Vagina (tissue), 2 donors: ENCODE results near the gene SPON1.

Experiments
- POLR2AphosphoS5 ChIP-seq, 2 donors: sonication (generic); formaldehyde crosslinking; IDR thresholded peaks; one replicate each; pipeline ENCODE4 v1.9.0; 2017; ENCODE audit warnings: antibody characterized with exemption in 2 of 2, mild to moderate bottlenecking in 2 of 2, low read depth in 1 of 2; ENCODE audit not compliant: insufficient read depth in 1 of 2
- TF ChIP-seq, protein P1 (sequence below), 3 experiments: fragments of 450-650 bp in 2 of 3; fragments of 200-600 bp in 1 of 3; sonication (generic) in 1 of 3; IDR thresholded peaks; one replicate each; pipeline ENCODE4 v1.5.1; 2017 to 2019; ENCODE audit warnings: antibody characterized with exemption in 3 of 3, mild to moderate bottlenecking in 2 of 3, moderate library complexity in 2 of 3

DNA sequence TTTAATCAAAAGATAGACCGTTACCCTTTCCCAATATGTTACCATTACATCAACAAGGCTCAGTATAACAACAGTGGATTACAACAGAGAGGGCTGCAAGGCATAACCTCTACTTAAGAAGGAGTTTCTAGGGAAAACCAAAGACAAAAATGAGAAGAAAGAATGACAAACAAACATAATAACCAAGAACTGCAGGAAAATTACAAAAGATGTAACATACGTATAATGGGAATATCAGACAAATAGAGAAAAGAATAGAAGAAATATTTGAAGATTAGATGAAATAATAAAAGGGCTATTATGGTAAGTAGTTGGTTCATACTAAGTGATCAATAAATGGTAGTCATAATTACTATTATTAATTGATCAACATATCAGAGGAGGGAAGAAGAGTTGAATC is 39.1 kb downstream of the SPON1 start:
- TF ChIP-seq POLR2AphosphoS5 (IDR thresholded peaks at IDR 0.05; ENCODE audit: insufficient read depth in 1 of 2, low read depth in 1 of 2) = no peak
- TF ChIP-seq, protein P1, sequence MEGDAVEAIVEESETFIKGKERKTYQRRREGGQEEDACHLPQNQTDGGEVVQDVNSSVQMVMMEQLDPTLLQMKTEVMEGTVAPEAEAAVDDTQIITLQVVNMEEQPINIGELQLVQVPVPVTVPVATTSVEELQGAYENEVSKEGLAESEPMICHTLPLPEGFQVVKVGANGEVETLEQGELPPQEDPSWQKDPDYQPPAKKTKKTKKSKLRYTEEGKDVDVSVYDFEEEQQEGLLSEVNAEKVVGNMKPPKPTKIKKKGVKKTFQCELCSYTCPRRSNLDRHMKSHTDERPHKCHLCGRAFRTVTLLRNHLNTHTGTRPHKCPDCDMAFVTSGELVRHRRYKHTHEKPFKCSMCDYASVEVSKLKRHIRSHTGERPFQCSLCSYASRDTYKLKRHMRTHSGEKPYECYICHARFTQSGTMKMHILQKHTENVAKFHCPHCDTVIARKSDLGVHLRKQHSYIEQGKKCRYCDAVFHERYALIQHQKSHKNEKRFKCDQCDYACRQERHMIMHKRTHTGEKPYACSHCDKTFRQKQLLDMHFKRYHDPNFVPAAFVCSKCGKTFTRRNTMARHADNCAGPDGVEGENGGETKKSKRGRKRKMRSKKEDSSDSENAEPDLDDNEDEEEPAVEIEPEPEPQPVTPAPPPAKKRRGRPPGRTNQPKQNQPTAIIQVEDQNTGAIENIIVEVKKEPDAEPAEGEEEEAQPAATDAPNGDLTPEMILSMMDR (IDR thresholded peaks at IDR 0.05) = no peak
